SK-N-SH treated with all-trans-retinoic acid at 6 μM for 48 hours (cell line): ENCODE measurements around the gene CPT1A.

Source experiments
- ARNTL ChIP-seq: fragments of 450-650 bp; formaldehyde crosslinking; IDR thresholded peaks from 2 replicates; pipeline ENCODE4 v1.5.0; 2020; ENCODE audit warnings: low read depth, mild to moderate bottlenecking, moderate library complexity, borderline replicate concordance
- BACH2 ChIP-seq: fragments of 250-450 bp; sonication (Bioruptor Pico); IDR thresholded peaks from 2 replicates; pipeline ENCODE4 v1.9.0; 2021; ENCODE audit warnings: mild to moderate bottlenecking, borderline replicate concordance
- ISL1 ChIP-seq: fragments of 250-450 bp; sonication (Bioruptor Pico); IDR thresholded peaks from 2 replicates; pipeline ENCODE4 v2.1.2; 2022; ENCODE audit warnings: mild to moderate bottlenecking, moderate library complexity
- OSR1 ChIP-seq: fragments of 250-450 bp; sonication (Bioruptor Pico); IDR thresholded peaks from 2 replicates; pipeline ENCODE4 v1.8.0; 2022; ENCODE audit warnings: moderate library complexity, mild to moderate bottlenecking, inconsistent platforms
- POU6F1 ChIP-seq: fragments of 250-450 bp; sonication (Bioruptor Pico); IDR thresholded peaks from 2 replicates; pipeline ENCODE4 v1.8.0; 2021; ENCODE audit warnings: low read depth, mild to moderate bottlenecking, moderate library complexity, borderline replicate concordance
- PPARA ChIP-seq: fragments of 250-450 bp; sonication (Bioruptor Pico); IDR thresholded peaks from 2 replicates; pipeline ENCODE4 v1.5.0; 2020; ENCODE audit warnings: mild to moderate bottlenecking, borderline replicate concordance
- SNAI2 ChIP-seq: fragments of 250-450 bp; sonication (Bioruptor Pico); IDR thresholded peaks from 2 replicates; pipeline ENCODE4 v1.5.0; 2020; ENCODE audit warnings: mild to moderate bottlenecking, moderate library complexity
- TSHZ2 ChIP-seq: fragments of 250-450 bp; sonication (Bioruptor Pico); IDR thresholded peaks from 2 replicates; pipeline ENCODE4 v1.5.0; 2020; ENCODE audit warnings: mild to moderate bottlenecking, moderate library complexity
- ZC3H10 ChIP-seq: fragments of 250-450 bp; sonication (Bioruptor Pico); IDR thresholded peaks from 2 replicates; pipeline ENCODE4 v1.5.1; 2021; ENCODE audit warnings: mild to moderate bottlenecking, moderate library complexity
- ZFP30 ChIP-seq: fragments of 450-650 bp; formaldehyde crosslinking; IDR thresholded peaks from 2 replicates; pipeline ENCODE4 v1.5.0; 2022; ENCODE audit warnings: mild to moderate bottlenecking, moderate library complexity
- ZNF565 ChIP-seq: fragments of 450-650 bp; formaldehyde crosslinking; conservative IDR thresholded peaks from 2 replicates; pipeline ENCODE4 v1.5.0; 2020; ENCODE audit warnings: low read depth, mild to moderate bottlenecking, moderate library complexity
- ZNF8 ChIP-seq: fragments of 450-650 bp; formaldehyde crosslinking; IDR thresholded peaks from 2 replicates; pipeline ENCODE4 v1.5.0; 2020; ENCODE audit warnings: mild to moderate bottlenecking, moderate library complexity
- TF ChIP-seq, protein P1 (sequence below): fragments of 250-450 bp; sonication (Bioruptor Pico); IDR thresholded peaks from 2 replicates; pipeline ENCODE4 v1.8.0; 2020; ENCODE audit warnings: mild to moderate bottlenecking, moderate library complexity, borderline replicate concordance

- no peak for TF ChIP-seq PPARA (CRISPR knock-in tag)
- TF ChIP-seq, protein P1, sequence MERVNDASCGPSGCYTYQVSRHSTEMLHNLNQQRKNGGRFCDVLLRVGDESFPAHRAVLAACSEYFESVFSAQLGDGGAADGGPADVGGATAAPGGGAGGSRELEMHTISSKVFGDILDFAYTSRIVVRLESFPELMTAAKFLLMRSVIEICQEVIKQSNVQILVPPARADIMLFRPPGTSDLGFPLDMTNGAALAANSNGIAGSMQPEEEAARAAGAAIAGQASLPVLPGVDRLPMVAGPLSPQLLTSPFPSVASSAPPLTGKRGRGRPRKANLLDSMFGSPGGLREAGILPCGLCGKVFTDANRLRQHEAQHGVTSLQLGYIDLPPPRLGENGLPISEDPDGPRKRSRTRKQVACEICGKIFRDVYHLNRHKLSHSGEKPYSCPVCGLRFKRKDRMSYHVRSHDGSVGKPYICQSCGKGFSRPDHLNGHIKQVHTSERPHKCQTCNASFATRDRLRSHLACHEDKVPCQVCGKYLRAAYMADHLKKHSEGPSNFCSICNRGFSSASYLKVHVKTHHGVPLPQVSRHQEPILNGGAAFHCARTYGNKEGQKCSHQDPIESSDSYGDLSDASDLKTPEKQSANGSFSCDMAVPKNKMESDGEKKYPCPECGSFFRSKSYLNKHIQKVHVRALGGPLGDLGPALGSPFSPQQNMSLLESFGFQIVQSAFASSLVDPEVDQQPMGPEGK (CRISPR knock-in tag) = no peak
- no peak for TF ChIP-seq ISL1 (CRISPR knock-in tag)
- TF ChIP-seq OSR1 (CRISPR knock-in tag) = no peak
- no peak for TF ChIP-seq ZC3H10 (CRISPR knock-in tag)
- no peak for TF ChIP-seq POU6F1 (CRISPR knock-in tag)
- TF ChIP-seq ZNF565 (CRISPR knock-in tag) = no peak
- no peak for TF ChIP-seq SNAI2 (CRISPR knock-in tag)
- TF ChIP-seq ZNF8 (CRISPR knock-in tag) = no peak
- TF ChIP-seq ZFP30 (CRISPR knock-in tag) = no peak
- TF ChIP-seq TSHZ2 (CRISPR knock-in tag) = no peak
- no peak for TF ChIP-seq ARNTL (CRISPR knock-in tag)
- TF ChIP-seq BACH2 (CRISPR knock-in tag) = no peak
Measured at GRCh38 chr11:68809506-68809905, 32.2 kb downstream of the CPT1A start.
